ENCODE data around the gene NRG2.
A peak's percentile ranks its signal among the peaks of the same experiment; 100 is the strongest.

Gene NRG2

GRCh38 chr5:139855946-139856540 is 187.1 kb downstream of the NRG2 start:
- DNase-seq (ENCODE audit: low read depth) = no peak

- DNase-seq (ENCODE audit: low read depth) = no peak
Observed at GRCh38 chr5:139855451-139855850, 187.6 kb downstream of the NRG2 start.

- no peak for DNase-seq (ENCODE audit: low read depth)
Observed at GRCh38 chr5:139854953-139855352, 188.1 kb downstream of the NRG2 start.

DNA sequence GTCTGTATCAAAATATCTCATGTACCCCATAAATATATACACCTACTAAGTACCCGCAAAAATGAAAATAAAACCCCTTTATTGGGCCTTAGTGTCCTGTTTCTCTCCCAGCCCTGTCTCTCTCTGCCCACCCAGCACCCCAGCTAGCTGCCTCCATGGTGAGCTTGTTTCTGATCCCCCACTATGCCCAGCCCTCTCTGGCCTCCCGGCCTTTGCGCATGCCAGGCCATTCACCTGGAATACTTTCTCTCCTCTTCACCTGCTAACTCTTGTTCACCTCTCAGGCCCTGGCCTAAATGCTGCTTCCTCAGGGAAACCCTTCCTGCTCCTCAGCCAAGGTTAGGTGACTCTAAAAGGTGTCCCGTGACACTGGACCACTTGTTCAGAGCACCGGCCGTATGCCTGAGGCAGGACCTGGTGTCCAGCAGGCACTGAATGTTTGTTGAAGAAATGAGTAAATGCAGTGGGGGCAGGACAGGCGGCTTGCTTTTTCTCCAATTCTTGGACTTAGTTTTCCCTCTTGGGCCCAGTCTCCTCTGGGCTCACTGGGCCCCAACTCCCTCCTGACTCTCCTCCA is 189.0 kb downstream of the NRG2 start:
- no peak for DNase-seq (ENCODE audit: low read depth)

GRCh38 chr5:139852696-139853095 is 190.4 kb downstream of the NRG2 start:
- DNase-seq (ENCODE audit: low read depth) = no peak

GRCh38 chr5:139851558-139851957 is 191.5 kb downstream of the NRG2 start:
- no peak for DNase-seq (ENCODE audit: low read depth)

DNA sequence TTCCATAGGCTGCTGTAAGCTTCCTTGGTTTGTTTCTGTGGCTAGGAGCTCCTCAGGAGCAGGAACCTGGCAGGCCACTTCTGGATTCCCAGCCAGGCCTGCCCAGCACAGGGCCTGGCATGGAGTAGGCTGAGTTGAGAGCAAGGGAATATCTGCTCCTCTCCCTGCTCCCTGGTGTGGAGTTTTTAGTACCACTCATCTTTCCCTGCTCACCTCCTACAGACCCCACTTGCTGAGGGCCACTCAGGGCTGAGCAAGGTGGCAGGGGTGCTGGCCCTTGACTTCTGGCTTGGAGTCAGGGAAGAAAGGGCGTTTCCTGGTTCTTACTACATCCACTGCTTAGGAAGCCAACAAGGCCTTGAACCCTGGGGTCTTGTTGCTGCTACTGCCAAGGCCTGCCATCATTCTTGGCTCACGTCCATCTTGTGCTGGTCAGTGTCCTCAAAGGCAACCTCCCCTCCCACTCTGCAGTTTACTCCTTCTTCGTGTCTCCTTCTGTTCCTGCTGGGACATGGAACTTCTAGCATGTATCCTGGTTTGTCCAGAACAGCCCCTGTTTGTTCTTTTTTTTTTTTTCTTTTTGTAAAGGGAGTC is 192.6 kb downstream of the NRG2 start:
- no peak for DNase-seq (ENCODE audit: low read depth)

GRCh38 chr5:139849942-139850341 is 193.2 kb downstream of the NRG2 start:
- DNase-seq (ENCODE audit: low read depth) = no peak

DNA sequence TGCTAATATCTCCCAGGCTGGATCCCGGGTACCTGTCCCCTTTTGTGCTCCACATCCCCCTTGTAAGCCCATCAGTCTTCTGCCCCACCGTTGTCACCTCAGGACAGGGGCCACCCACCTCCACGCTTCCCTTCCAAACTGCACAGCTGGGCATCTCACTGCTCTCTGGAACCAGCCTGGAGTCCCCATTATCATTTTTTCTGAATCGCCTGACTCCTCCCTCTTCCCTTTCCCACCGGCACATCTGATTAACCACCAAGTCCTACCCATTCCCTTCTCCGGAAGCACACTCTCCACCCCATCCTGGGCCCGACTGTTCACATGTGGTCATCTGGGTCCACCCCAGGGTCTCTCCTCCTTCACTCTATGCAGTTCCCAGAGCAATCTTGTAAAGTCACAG is 193.6 kb downstream of the NRG2 start:
- no peak for DNase-seq (ENCODE audit: low read depth)

DNA sequence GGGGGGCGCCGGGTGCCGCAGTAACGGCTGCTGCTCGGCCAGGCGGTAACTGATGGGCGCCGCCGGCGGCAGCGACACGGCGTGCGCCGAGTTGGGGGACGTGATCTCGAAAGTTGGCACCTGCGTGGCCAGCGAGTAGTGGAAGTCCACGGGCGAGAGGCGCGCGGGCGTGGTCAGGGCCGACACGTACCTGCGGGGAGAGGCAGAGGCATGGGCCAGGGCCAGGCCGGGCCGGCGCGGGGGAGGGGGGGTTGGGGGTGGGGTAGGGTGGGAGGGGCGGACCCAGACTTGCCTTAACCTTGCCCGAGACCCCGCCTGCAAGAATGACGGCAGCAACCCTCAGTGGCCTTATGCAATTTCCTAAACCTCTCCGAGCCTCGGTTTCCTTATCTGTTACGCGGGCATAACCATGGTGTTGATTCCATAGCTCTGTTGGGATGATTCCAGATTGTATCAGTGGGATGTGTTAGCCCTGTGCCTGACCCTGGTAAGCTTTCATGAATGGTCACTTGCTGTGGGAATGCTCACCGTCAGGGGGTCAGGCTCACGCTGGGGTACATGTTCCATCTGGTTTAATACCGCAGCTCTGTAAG is 194.5 kb downstream of the NRG2 start:
- no peak for DNase-seq (ENCODE audit: low read depth)

DNA sequence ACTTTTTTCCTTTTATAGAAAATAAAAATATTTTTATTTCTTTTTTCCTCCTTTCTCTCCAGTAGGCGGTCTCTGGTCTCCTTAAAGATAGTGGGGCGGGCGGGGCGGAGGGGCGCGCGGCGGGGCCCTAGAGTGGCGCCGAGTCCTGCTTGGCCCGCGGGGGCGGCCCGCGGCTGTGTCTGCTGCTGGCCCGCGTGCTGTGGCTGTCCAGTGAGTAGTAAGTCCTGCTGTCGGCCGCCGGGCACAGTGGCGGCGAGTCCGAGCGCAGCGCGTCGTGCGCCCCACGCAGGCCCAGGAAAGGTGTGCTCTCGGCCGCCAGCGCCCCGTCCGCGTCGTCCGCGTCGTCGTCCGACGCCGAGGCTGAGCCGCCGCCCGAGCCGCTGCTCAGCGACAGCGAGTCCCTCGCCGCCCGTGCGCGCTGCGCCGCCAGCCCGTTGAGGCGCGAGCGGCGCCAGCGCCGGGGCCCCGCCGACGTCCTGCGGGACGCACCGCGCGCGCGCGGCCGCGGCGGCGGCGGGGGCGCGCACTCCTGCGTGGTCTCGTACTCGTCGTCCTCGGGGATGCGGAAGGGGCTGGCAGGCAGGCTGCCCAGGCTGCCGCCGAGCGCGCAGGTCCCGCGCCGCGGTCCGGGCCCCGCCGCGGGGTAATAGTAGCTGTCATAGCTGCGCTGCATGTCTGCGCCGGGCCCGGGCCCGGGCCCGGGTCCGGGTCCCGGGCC is 195.2 kb downstream of the NRG2 start:
- no peak for DNase-seq (ENCODE audit: low read depth)

GRCh38 chr5:139847091-139847490 is 196.0 kb downstream of the NRG2 start:
- DNase-seq (ENCODE audit: low read depth) = no peak

GRCh38 chr5:139845846-139846681 is 197.0 kb downstream of the NRG2 start:
- no peak for DNase-seq (ENCODE audit: low read depth)

DNA sequence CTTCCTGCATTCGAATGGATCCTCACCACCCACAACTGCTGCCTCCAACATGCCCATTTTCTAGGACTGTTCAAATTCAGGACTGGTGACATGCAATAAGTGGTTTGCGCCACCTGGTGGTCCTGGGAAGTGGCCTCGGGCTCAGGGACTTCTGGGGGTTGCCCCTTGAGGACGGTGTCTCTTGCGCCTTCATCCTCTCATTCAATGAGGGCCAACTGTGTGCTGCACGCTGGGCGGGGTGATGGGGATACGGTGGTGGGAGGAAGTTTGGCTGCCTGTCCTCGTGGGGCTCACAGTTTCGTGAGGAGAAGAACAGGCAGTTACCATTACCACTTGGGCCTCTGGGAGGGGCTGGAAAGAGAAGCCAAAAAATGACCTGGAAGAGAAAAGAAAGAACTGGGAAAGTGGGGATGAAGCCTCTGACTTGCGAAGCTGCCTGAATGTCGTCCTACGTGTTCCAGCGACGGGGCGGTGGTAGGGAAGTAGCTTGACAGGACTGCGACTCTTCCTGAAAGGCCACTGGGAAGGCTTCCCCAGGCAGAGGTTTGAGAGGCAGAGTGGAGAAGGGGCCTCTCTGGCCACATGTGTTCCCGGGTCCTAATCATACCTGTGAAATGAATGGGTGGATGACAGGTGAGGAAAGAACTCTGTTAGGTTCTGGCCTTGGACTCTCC is 198.5 kb downstream of the NRG2 start:
- peak; percentile 22 for DNase-seq (ENCODE audit: low read depth)

DNA sequence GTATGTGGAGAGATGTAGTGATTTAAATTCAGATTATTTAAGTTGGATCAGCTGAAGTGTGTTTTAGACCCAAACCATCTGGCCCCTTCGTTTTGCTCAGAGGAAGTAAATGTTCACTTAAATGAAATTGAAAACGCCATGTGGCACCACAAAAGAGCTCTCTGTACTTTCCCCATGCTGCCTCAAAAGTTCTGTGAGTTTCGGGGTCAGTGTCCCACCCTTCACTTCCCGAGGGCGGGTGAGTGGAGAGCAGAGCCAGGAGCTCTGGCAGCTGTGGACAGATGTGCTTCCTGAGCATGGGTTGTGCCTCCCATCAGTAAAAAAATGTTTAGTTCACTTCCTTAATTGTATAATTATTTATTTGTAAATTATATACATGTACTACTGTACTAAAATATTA is 199.1 kb downstream of the NRG2 start:
- DNase-seq (ENCODE audit: low read depth) = no peak

DNA sequence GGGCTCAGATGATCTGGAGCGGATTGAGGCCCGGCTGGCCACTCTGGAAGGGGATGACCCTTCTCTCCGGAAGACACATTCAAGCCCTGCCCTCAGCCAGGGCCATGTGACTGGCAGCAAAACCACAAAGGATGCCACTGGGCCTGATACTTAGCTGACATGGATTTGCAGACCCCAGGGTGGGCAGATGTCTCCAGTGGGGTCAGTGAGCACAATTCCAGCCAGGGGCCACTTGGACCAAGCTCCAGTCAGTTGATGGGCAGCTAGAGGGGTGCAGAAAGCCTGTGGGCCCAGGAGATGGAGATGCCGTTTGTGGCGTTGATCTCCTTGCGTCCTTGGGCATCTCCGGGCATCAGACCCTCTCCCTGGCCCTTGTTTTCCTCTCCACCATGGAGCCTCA is 200.8 kb downstream of the NRG2 start:
- DNase-seq (ENCODE audit: low read depth) = no peak

DNA sequence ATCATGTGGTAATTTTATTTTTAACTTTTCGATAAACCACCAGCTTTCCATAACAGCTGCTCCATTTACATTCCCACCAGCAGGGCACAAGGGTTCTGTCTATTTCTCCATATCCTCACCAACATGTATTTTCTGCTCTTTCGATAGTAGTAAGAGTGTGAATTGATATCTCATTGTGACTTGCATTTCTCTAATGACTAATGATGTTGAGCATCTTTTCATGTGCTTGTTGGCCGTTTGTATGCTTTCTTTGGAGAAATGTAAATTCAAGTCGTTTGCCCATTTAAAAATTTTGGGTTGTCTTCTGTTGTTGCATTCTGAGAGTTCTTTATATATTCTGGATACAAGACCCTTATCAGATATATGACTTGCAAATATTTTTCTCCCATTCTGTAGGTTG is 201.6 kb downstream of the NRG2 start:
- DNase-seq (ENCODE audit: low read depth) = no peak

- DNase-seq (ENCODE audit: low read depth) = no peak
Observed at GRCh38 chr5:139839918-139840317, 203.2 kb downstream of the NRG2 start.

DNA sequence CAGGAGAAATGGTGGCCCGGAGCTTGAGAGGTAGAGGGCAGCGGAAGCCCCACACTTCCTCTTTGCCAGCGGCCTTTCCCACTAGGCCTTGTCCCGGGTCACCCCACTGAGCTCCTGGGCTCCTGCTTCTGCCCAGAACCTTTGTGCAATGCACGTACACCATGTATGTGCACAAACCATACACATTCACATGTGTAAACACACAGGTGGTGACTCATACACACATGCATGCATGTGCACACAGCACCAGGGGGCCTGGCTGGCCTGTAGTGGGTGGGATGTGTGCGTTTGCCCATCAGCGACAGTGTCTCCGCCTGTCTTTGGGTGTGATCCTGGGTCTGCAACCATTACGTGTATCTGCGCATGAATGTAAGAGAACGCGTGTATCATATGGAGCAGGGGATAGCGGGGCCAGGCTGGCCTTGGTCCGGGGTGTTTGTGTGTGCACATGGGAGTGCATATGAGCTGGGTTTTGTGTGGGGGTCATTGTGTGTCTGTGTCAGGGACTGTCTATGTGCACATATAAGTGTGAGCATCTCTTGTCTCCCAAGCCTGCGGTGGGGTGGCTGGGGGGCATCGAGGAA is 203.8 kb downstream of the NRG2 start:
- no peak for DNase-seq (ENCODE audit: low read depth)

DNA sequence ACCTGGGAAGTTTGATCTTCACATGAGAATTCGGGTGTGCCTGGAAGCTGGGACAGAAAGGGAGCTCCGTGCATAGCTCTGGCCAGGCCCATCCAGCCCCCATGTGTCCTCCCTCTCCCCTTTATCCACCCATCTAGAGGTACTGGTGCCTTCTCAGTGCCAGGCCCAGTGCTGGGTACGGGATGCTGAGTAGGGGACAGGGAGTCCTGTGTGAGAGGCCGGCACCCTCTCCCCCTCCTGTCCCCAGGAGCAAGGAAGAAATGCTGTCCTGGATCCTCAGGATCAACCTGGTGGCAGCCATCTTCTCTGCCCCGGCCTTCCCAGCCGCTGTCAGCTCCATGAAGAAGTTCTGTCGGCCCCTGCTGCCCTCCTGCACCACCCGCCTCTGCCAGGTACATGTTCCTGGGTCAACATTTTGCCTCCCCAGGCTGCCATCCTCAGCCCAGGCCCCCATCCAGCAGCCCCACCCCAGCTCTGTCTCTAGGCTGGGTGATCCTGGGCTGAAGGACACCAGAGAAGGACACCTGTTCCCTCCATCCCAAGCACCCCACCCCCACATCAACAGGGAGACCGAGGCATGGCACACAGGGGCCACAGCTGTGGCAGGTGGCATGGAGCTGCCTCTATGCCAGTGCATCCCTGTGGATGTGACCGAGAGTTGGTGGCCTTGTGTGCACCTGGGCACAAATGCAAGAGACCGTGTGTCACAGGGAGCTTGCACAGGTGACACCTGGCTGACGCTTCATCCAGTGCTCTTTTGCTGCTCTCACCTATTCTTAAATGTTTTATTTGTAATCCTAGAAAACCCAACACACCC is 204.5 kb downstream of the NRG2 start:
- no peak for DNase-seq (ENCODE audit: low read depth)
